WERI-Rb-1 (cell line): ENCODE results near the gene TRAPPC3L.

Experiments
- DNase-seq: peaks from one replicate; pipeline ENCODE4 v3.0.0-alpha.2; 2020
- H3K27ac ChIP-seq: fragments of 250-450 bp; sonication (Bioruptor Pico); 2 replicates; pipeline ENCODE4 v1.5.1; 2020; ENCODE audit warnings: mild to moderate bottlenecking, moderate library complexity
- H3K27me3 ChIP-seq: fragments of 250-450 bp; sonication (Bioruptor Pico); 2 replicates; pipeline ENCODE4 v1.5.1; 2021; ENCODE audit warnings: mild to moderate bottlenecking, low read depth, moderate library complexity; ENCODE audit not compliant: insufficient read depth, severe bottlenecking
- H3K36me3 ChIP-seq: fragments of 250-450 bp; sonication (Bioruptor Pico); 2 replicates; pipeline ENCODE4 v1.5.1; 2020; ENCODE audit warnings: mild to moderate bottlenecking, moderate library complexity
- H3K4me3 ChIP-seq: 2 replicates; pipeline ENCODE4 v1.5.1; 2011; ENCODE audit warnings: low read depth, mild to moderate bottlenecking, control low read depth, low read length
- H3K9me3 ChIP-seq: fragments of 250-450 bp; sonication (Bioruptor Pico); 2 replicates; pipeline ENCODE4 v1.5.1; 2021; ENCODE audit warnings: mild to moderate bottlenecking, moderate library complexity; ENCODE audit not compliant: severe bottlenecking
- CTCF ChIP-seq: IDR thresholded peaks from 2 replicates; pipeline ENCODE4 v1.5.1; 2011; ENCODE audit warnings: low read depth, mild to moderate bottlenecking, control low read depth, inconsistent platforms, low read length

TRAPPC3L gene

DNA sequence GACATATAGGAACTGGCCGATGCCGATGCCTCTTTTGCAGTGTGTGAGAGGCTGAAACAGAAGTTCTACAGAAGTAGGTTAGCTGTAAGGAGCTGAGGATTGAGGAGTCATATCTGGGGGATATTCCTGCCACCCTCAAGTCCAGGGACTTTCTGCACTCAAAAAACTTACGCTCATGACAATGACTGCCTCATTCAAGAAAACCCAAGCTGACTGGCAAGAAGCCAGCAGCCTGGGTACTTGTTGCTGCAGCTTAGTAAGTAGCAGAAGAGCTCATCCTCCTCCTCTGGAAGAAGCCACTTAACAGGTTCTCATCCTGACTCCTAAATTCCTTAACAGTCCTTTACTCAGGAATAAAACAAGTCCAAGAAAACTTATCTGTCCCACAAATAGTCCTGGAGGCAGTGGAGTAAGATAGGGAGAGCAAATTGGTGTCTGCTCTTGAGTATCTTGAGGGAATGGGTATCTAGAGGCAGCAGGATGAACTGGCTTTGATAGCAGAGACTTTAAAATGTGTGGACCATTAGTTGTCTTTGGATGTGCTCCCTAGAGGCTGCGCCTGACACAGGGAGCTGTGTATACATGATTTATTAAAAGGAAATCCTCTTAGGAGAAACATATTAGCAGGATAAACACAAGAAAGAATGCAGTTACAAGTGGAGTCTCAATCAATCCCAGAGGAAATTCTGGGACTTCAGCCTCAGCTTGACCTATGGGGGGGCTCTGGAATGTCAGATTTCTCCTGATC lies 26.7 kb downstream of the TRAPPC3L start:
- no peak for DNase-seq
- Histone ChIP-seq H3K27me3 (no peaks in the 10 kb centered on the region), H3K4me3 (no peak overlapping the region), H3K36me3 (no peaks in the 10 kb centered on the region), H3K9me3 (no peaks in the 10 kb centered on the region), H3K27ac (no peak overlapping the region)
- no peak for TF ChIP-seq CTCF

GRCh38 chr6:116515141-116515540 lies 30.3 kb downstream of the TRAPPC3L start:
- no peak for DNase-seq

GRCh38 chr6:116514111-116514510 lies 31.4 kb downstream of the TRAPPC3L start:
- DNase-seq, result no peak
- H3K4me3 ChIP-seq, result no peak overlapping the region
- no peaks in the 10 kb centered on the region for H3K9me3 ChIP-seq
- no peaks in the 10 kb centered on the region for H3K36me3 ChIP-seq
- H3K27me3 ChIP-seq, result no peaks in the 10 kb centered on the region
- TF ChIP-seq CTCF, result no peak
- H3K27ac ChIP-seq, result no peak overlapping the region

More at GRCh38 chr6:116515141-116515540, 30.3 kb downstream of the TRAPPC3L start:
- Histone ChIP-seq H3K4me3 (no peak overlapping the region), H3K36me3 (no peaks in the 10 kb centered on the region), H3K27me3 (no peaks in the 10 kb centered on the region), H3K9me3 (no peaks in the 10 kb centered on the region), H3K27ac (no peak overlapping the region)
- no peak for TF ChIP-seq CTCF

- no peaks in the 10 kb centered on the region for H3K9me3 ChIP-seq
- no peak overlapping the region for H3K4me3 ChIP-seq
- no peak for DNase-seq
- no peaks in the 10 kb centered on the region for H3K27me3 ChIP-seq
- H3K36me3 ChIP-seq, result no peaks in the 10 kb centered on the region
- no peak for TF ChIP-seq CTCF
- no peak overlapping the region for H3K27ac ChIP-seq
Observed at GRCh38 chr6:116513224-116513875, 32.1 kb downstream of the TRAPPC3L start.

DNA sequence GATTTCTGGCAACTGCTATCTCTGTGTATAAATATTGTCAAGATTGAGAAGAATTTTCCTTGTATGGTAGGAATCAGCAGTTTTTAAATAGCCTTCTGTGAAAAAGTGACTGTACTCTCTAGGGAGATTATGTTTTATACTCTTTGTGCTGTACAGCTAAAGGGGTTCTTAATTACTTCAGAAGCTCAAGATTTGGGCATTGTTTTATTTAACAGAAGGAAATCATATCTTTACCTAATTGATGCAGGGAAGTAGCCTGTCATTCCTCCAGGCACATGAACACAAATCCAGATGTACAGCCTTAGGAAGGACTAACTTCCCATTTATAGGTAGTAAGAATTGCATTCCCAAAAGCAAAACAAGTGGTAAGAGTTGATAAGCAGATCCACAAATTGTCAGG lies 32.8 kb downstream of the TRAPPC3L start:
- no peak for DNase-seq
- Histone ChIP-seq H3K27me3 (no peaks in the 10 kb centered on the region), H3K27ac (no peak overlapping the region), H3K9me3 (no peaks in the 10 kb centered on the region), H3K36me3 (no peaks in the 10 kb centered on the region), H3K4me3 (no peak overlapping the region)
- no peak for TF ChIP-seq CTCF

GRCh38 chr6:116512111-116512559 lies 33.3 kb downstream of the TRAPPC3L start:
- DNase-seq, result no peak
- H3K27ac ChIP-seq, result no peak overlapping the region
- no peak for TF ChIP-seq CTCF
- H3K36me3 ChIP-seq, result no peaks in the 10 kb centered on the region
- H3K27me3 ChIP-seq, result no peaks in the 10 kb centered on the region
- no peaks in the 10 kb centered on the region for H3K9me3 ChIP-seq
- no peak overlapping the region for H3K4me3 ChIP-seq
